DLD1 (cell line): ENCODE results near the gene KISS1R.

ENCODE experiments used
- in situ Hi-C: cut with HindIII; loops from 2 replicates; pipeline ENCODE4 v1.10.0; 2017; ENCODE audit warnings: low sequenced_read_pairs

Gene KISS1R

GRCh38 chr19:899336-900042 is 17.6 kb upstream of the KISS1R start:
- in situ Hi-C loops = no loop called here

- in situ Hi-C loops = no loop called here
Observed at GRCh38 chr19:900043-900301, 17.2 kb upstream of the KISS1R start.

GRCh38 chr19:900302-901111 is 16.6 kb upstream of the KISS1R start:
- in situ Hi-C loops = no loop called here

- in situ Hi-C loops = no loop called here
Observed at GRCh38 chr19:901216-902092, 15.7 kb upstream of the KISS1R start.

GRCh38 chr19:902093-902370 is 15.1 kb upstream of the KISS1R start:
- in situ Hi-C loops = no loop called here

- in situ Hi-C loops = no loop called here
Observed at GRCh38 chr19:902446-903226, 14.5 kb upstream of the KISS1R start.

GRCh38 chr19:903266-903797 is 13.8 kb upstream of the KISS1R start:
- in situ Hi-C loops = no loop called here

GRCh38 chr19:904545-904944 is 12.6 kb upstream of the KISS1R start:
- in situ Hi-C loops = no loop called here

- in situ Hi-C loops = no loop called here
Observed at GRCh38 chr19:906480-906879, 10.7 kb upstream of the KISS1R start.

- in situ Hi-C loops = no loop called here
Observed at GRCh38 chr19:907183-907853, 9.8 kb upstream of the KISS1R start.

GRCh38 chr19:911197-912033 is 5.7 kb upstream of the KISS1R start:
- in situ Hi-C loops = no loop called here

GRCh38 chr19:912181-913079 is 4.7 kb upstream of the KISS1R start:
- in situ Hi-C loops = no loop called here

GRCh38 chr19:913080-913748 is 3.9 kb upstream of the KISS1R start, which contains the start of gene R3HDM4:
Gene R3HDM4 (minus strand): TSS chr19:913219. CDS start chr19:913157, 62 bp downstream.
- in situ Hi-C loops = no loop called here

GRCh38 chr19:916645-917322 is 349 bp upstream of the KISS1R start:
- in situ Hi-C loops = no loop called here

GRCh38 chr19:918152-918437 is 962 bp downstream of the KISS1R start:
- in situ Hi-C loops = no loop called here

- in situ Hi-C loops = no loop called here
Observed at GRCh38 chr19:918481-919198, 1.5 kb downstream of the KISS1R start.
